HFFc6 (cell line): ENCODE measurements around the gene FANCE. TPM values are rescaled to one million over a fixed set of nuclear protein-coding genes. Genes with fewer than 3 reads are reported as not detected.
A peak's percentile ranks its signal among the peaks of the same experiment; 100 is the strongest.

Source experiments
- DNase-seq: peaks from one replicate; pipeline ENCODE4 v3.0.0-alpha.2; 2018
- H3K27ac Mint-ChIP-seq: 2 replicates; pipeline ENCODE4 v1.8.0; 2020; ENCODE audit warnings: mild to moderate bottlenecking, mixed read lengths
- H3K27me3 Mint-ChIP-seq: 2 replicates; pipeline ENCODE4 v1.8.0; 2021; ENCODE audit warnings: mild to moderate bottlenecking, moderate library complexity, mixed read lengths; ENCODE audit not compliant: insufficient read depth
- H3K36me3 Mint-ChIP-seq: 2 replicates; pipeline ENCODE4 v1.8.0; 2021; ENCODE audit warnings: low read depth, mixed read lengths
- H3K4me1 Mint-ChIP-seq: 2 replicates; pipeline ENCODE4 v1.8.0; 2020; ENCODE audit warnings: low read depth, mixed read lengths
- H3K4me3 Mint-ChIP-seq: 2 replicates; pipeline ENCODE4 v1.8.0; 2020; ENCODE audit warnings: mild to moderate bottlenecking, moderate library complexity, mixed read lengths
- H3K9me3 Mint-ChIP-seq: 2 replicates; pipeline ENCODE4 v1.8.0; 2020; ENCODE audit warnings: mild to moderate bottlenecking, mixed read lengths
- total RNA-seq, 6 experiments: library from RNA; stranded (reverse); fragmentation: NEBNext Ultra II Directional; extraction: Animal tissue kit (Norgen Biotek cat#: 25700); gene quantifications; 2 replicates in 1 of 6; 3 replicates in 5 of 6; pipeline ENCODE4 v1.2.3, GENCODE V29; 2021
- TF ChIP-seq, protein P1 (sequence below): fragments of 200-600 bp; sonication (generic); IDR thresholded peaks from 2 replicates; pipeline ENCODE4 v1.5.0; 2021; ENCODE audit warnings: antibody characterized with exemption, mild to moderate bottlenecking

The FANCE gene
- total RNA-seq, 6 experiments from 2014 or later, result 7.2 to 10.7 (median 9.2) TPM

DNA sequence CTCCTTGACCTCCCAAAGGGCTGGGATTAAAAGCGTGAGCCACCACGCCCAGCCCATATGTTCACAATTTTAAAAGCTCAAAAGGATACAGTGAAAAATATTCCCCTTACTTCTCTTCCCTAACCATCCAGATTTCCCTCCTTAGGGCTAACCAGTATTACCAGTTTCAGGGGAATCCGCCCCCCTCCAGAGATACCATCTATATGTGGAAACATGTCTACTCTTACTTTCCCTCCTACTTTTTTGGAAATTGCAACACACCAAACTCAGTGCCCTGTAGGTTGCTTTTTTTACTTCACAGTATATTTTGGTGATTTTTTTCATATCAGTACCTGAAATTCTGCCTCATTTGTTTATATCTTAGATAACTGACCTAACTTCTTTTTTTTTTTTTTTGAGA lies 9.1 kb downstream of the FANCE start:
- Mint-ChIP-seq H3K4me1 (no peaks in the 10 kb centered on the region), H3K4me3 (no peak overlapping the region), H3K36me3 (peaks cover 13% of the 10 kb centered on the region), H3K9me3 (no peaks in the 10 kb centered on the region), H3K27me3 (no peaks in the 10 kb centered on the region), H3K27ac (no peak overlapping the region)
- TF ChIP-seq, protein P1, sequence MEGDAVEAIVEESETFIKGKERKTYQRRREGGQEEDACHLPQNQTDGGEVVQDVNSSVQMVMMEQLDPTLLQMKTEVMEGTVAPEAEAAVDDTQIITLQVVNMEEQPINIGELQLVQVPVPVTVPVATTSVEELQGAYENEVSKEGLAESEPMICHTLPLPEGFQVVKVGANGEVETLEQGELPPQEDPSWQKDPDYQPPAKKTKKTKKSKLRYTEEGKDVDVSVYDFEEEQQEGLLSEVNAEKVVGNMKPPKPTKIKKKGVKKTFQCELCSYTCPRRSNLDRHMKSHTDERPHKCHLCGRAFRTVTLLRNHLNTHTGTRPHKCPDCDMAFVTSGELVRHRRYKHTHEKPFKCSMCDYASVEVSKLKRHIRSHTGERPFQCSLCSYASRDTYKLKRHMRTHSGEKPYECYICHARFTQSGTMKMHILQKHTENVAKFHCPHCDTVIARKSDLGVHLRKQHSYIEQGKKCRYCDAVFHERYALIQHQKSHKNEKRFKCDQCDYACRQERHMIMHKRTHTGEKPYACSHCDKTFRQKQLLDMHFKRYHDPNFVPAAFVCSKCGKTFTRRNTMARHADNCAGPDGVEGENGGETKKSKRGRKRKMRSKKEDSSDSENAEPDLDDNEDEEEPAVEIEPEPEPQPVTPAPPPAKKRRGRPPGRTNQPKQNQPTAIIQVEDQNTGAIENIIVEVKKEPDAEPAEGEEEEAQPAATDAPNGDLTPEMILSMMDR, result no peak
- no peak for DNase-seq

DNA sequence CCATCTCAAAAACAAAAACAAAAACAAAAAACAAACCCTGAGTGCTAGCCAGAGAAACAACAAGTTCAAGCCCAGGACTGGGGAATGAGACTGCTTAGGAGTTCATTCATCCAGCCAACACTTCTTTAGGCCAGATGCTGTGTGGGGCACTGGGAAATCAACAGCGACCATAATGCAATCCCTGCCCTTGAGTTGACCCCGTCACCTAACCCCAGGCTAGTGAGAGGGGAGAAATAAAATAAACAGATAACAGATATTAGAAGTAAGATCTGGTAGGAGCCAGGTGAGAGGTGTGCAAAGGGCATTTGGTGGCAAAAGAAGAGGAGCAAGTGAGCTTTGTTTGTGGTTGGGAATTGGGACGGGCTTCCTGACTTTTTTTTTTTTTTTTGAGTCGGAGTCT lies 11.2 kb downstream of the FANCE start:
- no peak overlapping the region for H3K4me3 Mint-ChIP-seq
- TF ChIP-seq, protein P1, result no peak
- H3K36me3 Mint-ChIP-seq, result peaks cover 14% of the 10 kb centered on the region
- H3K27me3 Mint-ChIP-seq, result peaks cover under 1% of the 10 kb centered on the region; the same call in 1 of the 2 replicates
- H3K9me3 Mint-ChIP-seq, result no peaks in the 10 kb centered on the region
- H3K27ac Mint-ChIP-seq, result no peak overlapping the region
- no peak for DNase-seq
- H3K4me1 Mint-ChIP-seq, result peaks cover 9% of the 10 kb centered on the region

DNA sequence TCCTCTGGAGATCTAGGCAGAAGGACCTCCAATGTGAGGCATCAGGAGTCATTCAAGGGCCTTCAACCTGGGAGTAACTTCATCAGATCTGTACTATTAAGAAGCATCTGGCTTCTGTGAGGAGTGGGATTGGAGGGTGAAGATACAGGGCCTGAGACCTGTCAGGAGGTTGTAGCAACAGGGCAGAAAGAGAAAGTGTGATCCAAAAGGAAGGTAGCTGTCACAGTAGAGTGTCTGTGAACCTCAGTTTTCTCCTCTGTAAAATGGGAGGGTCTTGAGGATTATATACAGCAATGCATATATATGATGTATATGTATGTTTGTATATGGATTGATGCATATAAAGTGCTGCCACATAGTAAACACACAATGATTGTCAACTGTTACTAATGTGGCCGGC lies 13.5 kb downstream of the FANCE start:
- no peak for DNase-seq
- peaks cover 21% of the 10 kb centered on the region for H3K4me1 Mint-ChIP-seq
- H3K27ac Mint-ChIP-seq, result no peak overlapping the region
- H3K4me3 Mint-ChIP-seq, result no peak overlapping the region
- H3K9me3 Mint-ChIP-seq, result peaks cover 7% of the 10 kb centered on the region
- peaks cover 12% of the 10 kb centered on the region for H3K27me3 Mint-ChIP-seq
- H3K36me3 Mint-ChIP-seq, result peaks cover 28% of the 10 kb centered on the region
- TF ChIP-seq, protein P1, result no peak

DNA sequence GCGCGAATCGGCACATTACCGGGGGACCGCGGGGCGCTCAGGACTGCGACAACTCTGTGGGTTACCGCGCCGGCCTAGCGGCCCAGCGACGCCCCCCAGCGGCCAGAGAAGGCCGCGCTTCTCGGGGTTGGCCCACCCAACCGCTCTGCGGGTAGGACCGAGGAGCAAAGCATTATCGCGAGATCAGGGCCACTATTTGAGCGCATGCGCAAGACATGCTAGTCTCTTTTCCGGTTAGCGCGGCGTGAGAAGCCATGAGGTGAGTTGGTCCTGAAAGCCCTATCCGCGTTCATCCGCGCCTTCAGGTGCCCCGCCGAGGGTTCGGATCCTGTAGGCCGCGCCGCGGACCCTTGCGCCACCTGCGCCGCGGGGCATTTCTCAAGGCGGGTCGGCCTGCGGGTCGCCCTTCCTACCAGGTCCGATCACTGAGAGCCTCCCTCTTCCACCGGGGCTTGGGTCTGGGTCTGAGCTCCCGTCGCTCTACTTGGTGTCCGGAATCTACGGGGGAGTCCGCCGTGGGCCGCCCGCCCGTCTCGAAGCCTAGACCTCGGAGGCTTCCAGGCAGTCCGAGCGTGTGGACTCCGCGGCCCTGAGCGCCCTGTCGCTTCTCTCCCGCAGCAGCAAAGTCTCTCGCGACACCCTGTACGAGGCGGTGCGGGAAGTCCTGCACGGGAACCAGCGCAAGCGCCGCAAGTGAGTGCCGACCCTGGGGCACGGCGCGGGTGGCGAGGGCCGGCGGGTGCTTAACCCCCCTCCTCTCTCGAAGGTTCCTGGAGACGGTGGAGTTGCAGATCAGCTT lies 16.2 kb downstream of the FANCE start, which contains the start of gene RPL10A:
Gene RPL10A, plus strand, starts transcription at position 221 of the 799 bp plus-strand sequence. Its CDS starts 34 bp downstream, at position 255.
- H3K36me3 Mint-ChIP-seq, result peaks cover 37% of the 10 kb centered on the region
- peaks cover 15% of the 10 kb centered on the region for H3K27me3 Mint-ChIP-seq
- peak; percentile 95 for DNase-seq
- peaks cover 40% of the 10 kb centered on the region for H3K4me1 Mint-ChIP-seq
- TF ChIP-seq, protein P1, result peak; percentile 98
- H3K27ac Mint-ChIP-seq, result peak within 1 kb of the TSS; percentile 97
- peak within 1 kb of the TSS; percentile 98 for H3K4me3 Mint-ChIP-seq
- H3K9me3 Mint-ChIP-seq, result peaks cover 7% of the 10 kb centered on the region

DNA sequence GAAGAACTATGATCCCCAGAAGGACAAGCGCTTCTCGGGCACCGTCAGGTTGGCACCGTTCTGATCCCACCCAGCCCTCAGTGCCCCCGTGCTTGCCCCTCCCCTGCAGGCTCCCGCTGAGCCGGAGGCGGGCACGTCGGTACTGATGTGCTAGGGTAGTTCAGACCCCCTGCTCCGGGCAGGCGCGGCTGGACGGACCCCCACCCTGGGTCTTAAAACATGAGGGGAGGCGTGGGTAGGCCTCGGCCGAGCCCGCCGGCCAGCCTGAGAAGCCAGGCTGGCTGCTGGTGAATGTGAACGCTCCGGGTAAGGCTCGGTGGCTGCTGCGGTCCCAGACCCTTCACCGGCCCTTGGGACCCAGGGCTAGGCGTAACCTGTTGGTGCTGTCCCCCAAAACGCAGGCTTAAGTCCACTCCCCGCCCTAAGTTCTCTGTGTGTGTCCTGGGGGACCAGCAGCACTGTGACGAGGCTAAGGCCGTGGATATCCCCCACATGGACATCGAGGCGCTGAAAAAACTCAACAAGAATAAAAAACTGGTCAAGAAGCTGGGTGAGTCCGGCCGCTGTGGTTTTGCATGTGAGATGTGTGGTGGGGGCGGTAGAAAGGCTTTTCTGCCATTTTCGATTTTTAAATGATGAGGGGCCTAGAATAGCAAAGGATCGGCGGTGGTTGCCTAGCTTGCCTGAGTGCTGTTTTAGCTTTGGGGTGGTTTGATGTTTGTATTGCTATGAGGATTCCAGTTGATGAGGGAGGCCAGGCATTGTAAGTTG lies 17.0 kb downstream of the FANCE start:
- Mint-ChIP-seq H3K4me3 (peak overlapping the region; percentile 98), H3K36me3 (peaks cover 31% of the 10 kb centered on the region), H3K27me3 (peaks cover 19% of the 10 kb centered on the region), H3K9me3 (peaks cover 7% of the 10 kb centered on the region), H3K4me1 (peaks cover 40% of the 10 kb centered on the region), H3K27ac (peak overlapping the region; percentile 97)
- TF ChIP-seq, protein P1, result no peak
- DNase-seq, result no peak
